Fibroblast of pulmonary artery (primary cell): Measurements from ENCODE around the gene MICU1.
"Not testable (repeated sequence)": the region's sequence is repeated elsewhere in the genome, so short reads cannot be mapped to it uniquely, and the experiment has no call there.

Experiments used
- DNase-seq: peaks from one replicate; pipeline ENCODE4 v3.0.0-alpha.2; 2010; ENCODE audit warnings: low read depth
- H3K4me3 ChIP-seq: replicated peaks from 2 replicates; pipeline ENCODE4 v1.5.1; 2011; ENCODE audit warnings: low read depth, mild to moderate bottlenecking, control low read depth, low read length, moderate library complexity
- CTCF ChIP-seq: IDR thresholded peaks from 2 replicates; pipeline ENCODE4 v1.5.1; 2011; ENCODE audit warnings: mild to moderate bottlenecking, control low read depth, low read length, inconsistent platforms; ENCODE audit errors: missing control alignments

The MICU1 gene

GRCh38 chr10:72625608-72626443, at the start of gene MICU1:
TSS of gene MICU1 (minus strand) at chr10:72626079. CDS start at chr10:72566793, 59,286 bp downstream.
- no peak for TF ChIP-seq CTCF
- peak within 1 kb of the TSS; percentile 99 for H3K4me3 ChIP-seq
- peak; percentile 94 for DNase-seq

GRCh38 chr10:72674174-72674573, 48.3 kb upstream of the MICU1 start:
- DNase-seq, H3K4me3 ChIP-seq: not testable (repeated sequence)

GRCh38 chr10:72673280-72673679, 47.4 kb upstream of the MICU1 start:
- no peak overlapping the region for H3K4me3 ChIP-seq
- no peak for DNase-seq
- TF ChIP-seq CTCF, result no peak

- TF ChIP-seq CTCF, result no peak
- H3K4me3 ChIP-seq, result no peak overlapping the region
- no peak for DNase-seq
Observed at GRCh38 chr10:72667207-72667864, 41.5 kb upstream of the MICU1 start.

GRCh38 chr10:72665925-72666324, 40.0 kb upstream of the MICU1 start:
- TF ChIP-seq CTCF, result no peak
- H3K4me3 ChIP-seq, result no peak overlapping the region
- DNase-seq, result no peak

- DNase-seq, result peak; percentile 21
- TF ChIP-seq CTCF, result no peak
Observed at GRCh38 chr10:72663971-72664370, 38.1 kb upstream of the MICU1 start.

GRCh38 chr10:72661431-72661830, 35.6 kb upstream of the MICU1 start:
- no peak for TF ChIP-seq CTCF
- DNase-seq, result no peak
- H3K4me3 ChIP-seq, result no peak overlapping the region

More at GRCh38 chr10:72663971-72664370, 38.1 kb upstream of the MICU1 start:
- H3K4me3 ChIP-seq, result no peak overlapping the region
